Fibroblast of lung (primary cell): ENCODE data around the gene CFAP45.

Experiments
- EZH2 ChIP-seq: IDR thresholded peaks from 2 replicates; pipeline ENCODE4 v1.5.1; 2012; ENCODE audit warnings: low read length, control low read depth, mild to moderate bottlenecking; ENCODE audit errors: missing control alignments
- TF ChIP-seq, protein P1 (sequence below), 2 donors: IDR thresholded peaks in 1 of 2; conservative IDR thresholded peaks in 1 of 2; 1 replicate in 1 of 2; 2 replicates in 1 of 2; pipeline ENCODE4 v1.5.1; 2011 to 2012; ENCODE audit warnings: low read length in 2 of 2, control low read depth in 1 of 2, inconsistent platforms in 1 of 2, low read depth in 1 of 2, mild to moderate bottlenecking in 1 of 2

DNA sequence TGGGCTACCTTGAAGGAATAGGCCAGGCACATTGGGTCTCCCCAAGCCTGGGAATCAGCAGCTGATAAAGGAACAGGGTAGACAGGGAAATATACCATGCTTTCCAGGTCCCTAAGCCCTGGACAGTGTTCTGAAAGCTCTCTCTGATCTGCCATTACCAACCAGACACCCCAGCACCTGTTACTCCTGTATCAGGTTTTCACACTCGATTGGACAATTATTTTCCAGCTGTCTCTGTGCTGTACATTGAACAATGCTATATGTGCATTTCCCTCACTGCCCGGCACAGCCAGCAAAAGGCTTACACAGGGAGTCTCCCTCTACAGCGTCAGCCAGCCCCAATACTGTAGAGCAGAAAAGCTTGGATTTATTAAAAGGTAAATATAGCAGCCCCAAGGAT is 4.7 kb downstream of the CFAP45 start:
- TF ChIP-seq, protein P1, sequence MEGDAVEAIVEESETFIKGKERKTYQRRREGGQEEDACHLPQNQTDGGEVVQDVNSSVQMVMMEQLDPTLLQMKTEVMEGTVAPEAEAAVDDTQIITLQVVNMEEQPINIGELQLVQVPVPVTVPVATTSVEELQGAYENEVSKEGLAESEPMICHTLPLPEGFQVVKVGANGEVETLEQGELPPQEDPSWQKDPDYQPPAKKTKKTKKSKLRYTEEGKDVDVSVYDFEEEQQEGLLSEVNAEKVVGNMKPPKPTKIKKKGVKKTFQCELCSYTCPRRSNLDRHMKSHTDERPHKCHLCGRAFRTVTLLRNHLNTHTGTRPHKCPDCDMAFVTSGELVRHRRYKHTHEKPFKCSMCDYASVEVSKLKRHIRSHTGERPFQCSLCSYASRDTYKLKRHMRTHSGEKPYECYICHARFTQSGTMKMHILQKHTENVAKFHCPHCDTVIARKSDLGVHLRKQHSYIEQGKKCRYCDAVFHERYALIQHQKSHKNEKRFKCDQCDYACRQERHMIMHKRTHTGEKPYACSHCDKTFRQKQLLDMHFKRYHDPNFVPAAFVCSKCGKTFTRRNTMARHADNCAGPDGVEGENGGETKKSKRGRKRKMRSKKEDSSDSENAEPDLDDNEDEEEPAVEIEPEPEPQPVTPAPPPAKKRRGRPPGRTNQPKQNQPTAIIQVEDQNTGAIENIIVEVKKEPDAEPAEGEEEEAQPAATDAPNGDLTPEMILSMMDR (conservative IDR thresholded peaks at IDR 0.05 in 1 of 2, IDR thresholded peaks at IDR 0.05 in 1 of 2; ENCODE audit: low read depth in 1 of 2, low read length in 2 of 2) = no peak
- no peak for TF ChIP-seq EZH2
